ENCODE measurements around the gene LAG3.
"Not testable (repeated sequence)": the region's sequence is repeated elsewhere in the genome, so short reads cannot be mapped to it uniquely, and the experiment has no call there.

The LAG3 gene
- 6.0 reads per million, percentile 23 among the genes with 10 or more reads in this experiment for total RNA-seq

GRCh38 chr12:6772331-6772695, at the start of gene LAG3:
TSS of gene LAG3 (plus strand) at chr12:6772520. CDS start at chr12:6772853, 333 bp downstream.
- no peak for DNase-seq

- no peak for DNase-seq
Observed at GRCh38 chr12:6722863-6723262, 49.5 kb upstream of the LAG3 start.

- DNase-seq, result peak; percentile 89
Observed at GRCh38 chr12:6723607-6724408, 48.5 kb upstream of the LAG3 start, which contains the start of gene COPS7A. TSS of gene COPS7A (plus strand) at chr12:6724046. CDS start at chr12:6724657, 611 bp downstream.

GRCh38 chr12:6724409-6724797, 47.9 kb upstream of the LAG3 start:
- peak; percentile 7 for DNase-seq

- no peak for DNase-seq
Observed at GRCh38 chr12:6725350-6725749, 47.0 kb upstream of the LAG3 start.

- DNase-seq, result no peak
Observed at GRCh38 chr12:6729186-6729585, 43.1 kb upstream of the LAG3 start.

- no peak for DNase-seq
Observed at GRCh38 chr12:6730169-6730568, 42.2 kb upstream of the LAG3 start.

GRCh38 chr12:6734506-6735387, 37.6 kb upstream of the LAG3 start:
- no peak for DNase-seq

- DNase-seq, result peak; percentile 12
Observed at GRCh38 chr12:6735448-6736191, 36.7 kb upstream of the LAG3 start.

- DNase-seq, result no peak
Observed at GRCh38 chr12:6736754-6737153, 35.6 kb upstream of the LAG3 start.

- DNase-seq, result not testable (repeated sequence)
Observed at GRCh38 chr12:6742080-6742479, 30.2 kb upstream of the LAG3 start.

- DNase-seq, result no peak
Observed at GRCh38 chr12:6742834-6743233, 29.5 kb upstream of the LAG3 start.

GRCh38 chr12:6743300-6743699, 29.0 kb upstream of the LAG3 start:
- not testable (repeated sequence) for DNase-seq

- DNase-seq, result no peak
Observed at GRCh38 chr12:6745741-6746525, 26.4 kb upstream of the LAG3 start.

GRCh38 chr12:6747216-6747615, 25.1 kb upstream of the LAG3 start:
- no peak for DNase-seq

- DNase-seq, result no peak
Observed at GRCh38 chr12:6748761-6749160, 23.6 kb upstream of the LAG3 start.

GRCh38 chr12:6750506-6750905, 21.8 kb upstream of the LAG3 start:
- no peak for DNase-seq

GRCh38 chr12:6751767-6752166, 20.6 kb upstream of the LAG3 start:
- no peak for DNase-seq

GRCh38 chr12:6752167-6752920, 20.0 kb upstream of the LAG3 start:
- peak; percentile 18 for DNase-seq

- peak; percentile 93 for DNase-seq
Observed at GRCh38 chr12:6752921-6753771, 19.2 kb upstream of the LAG3 start, which contains the start of gene MLF2. TSS of gene MLF2 (minus strand) at chr12:6753141. CDS start at chr12:6752334, 807 bp downstream.
